HG03045 (cell line): ENCODE measurements around the gene MAGED4.
"Not testable (repeated sequence)": the region's sequence is repeated elsewhere in the genome, so short reads cannot be mapped to it uniquely, and the experiment has no call there.

Experiments used
- ATAC-seq: cut with Tn5 transposase; IDR thresholded peaks from one replicate; pipeline ENCODE4 v1.9.1; 2021; ENCODE audit warnings: mild to moderate bottlenecking, moderate library complexity; ENCODE audit not compliant: unreplicated experiment

Gene MAGED4, protein sequence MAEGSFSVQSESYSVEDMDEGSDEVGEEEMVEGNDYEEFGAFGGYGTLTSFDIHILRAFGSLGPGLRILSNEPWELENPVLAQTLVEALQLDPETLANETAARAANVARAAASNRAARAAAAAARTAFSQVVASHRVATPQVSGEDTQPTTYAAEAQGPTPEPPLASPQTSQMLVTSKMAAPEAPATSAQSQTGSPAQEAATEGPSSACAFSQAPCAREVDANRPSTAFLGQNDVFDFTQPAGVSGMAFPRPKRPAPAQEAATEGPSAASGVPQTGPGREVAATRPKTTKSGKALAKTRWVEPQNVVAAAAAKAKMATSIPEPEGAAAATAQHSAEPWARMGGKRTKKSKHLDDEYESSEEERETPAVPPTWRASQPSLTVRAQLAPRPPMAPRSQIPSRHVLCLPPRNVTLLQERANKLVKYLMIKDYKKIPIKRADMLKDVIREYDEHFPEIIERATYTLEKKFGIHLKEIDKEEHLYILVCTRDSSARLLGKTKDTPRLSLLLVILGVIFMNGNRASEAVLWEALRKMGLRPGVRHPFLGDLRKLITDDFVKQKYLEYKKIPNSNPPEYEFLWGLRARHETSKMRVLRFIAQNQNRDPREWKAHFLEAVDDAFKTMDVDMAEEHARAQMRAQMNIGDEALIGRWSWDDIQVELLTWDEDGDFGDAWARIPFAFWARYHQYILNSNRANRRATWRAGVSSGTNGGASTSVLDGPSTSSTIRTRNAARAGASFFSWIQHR

DNA sequence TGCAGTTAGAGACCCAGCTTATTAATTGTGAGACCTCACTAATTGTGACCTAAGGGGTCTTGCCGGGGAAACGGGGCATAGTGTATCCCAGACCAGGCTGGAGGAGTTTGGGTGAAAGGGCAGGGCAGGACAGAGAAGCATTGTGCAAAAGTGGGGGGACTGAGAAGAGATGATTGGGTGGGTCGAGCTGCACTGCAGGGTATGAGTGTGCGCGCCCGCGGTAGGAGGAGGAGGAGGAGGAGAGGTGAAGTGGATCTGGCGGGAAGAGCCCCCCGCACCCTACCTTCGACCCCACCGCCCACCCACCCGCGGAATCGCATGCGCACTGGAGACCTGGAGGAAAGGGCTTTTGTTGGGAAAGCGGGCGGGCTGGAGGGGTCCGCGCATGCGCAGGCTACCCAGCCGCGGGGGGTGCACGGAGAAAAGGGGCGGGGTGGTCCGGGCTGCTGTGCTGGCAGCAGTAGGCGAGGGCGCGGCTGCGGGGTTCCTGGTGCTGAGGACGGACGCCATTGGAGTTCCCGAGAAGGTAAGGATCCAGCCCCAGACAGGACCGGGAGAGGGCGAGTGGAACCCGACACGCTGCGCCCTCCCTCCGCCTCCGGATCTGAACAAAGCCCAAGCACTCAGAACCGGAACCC lies at the start of gene MAGED4:
Gene MAGED4 (plus strand): TSS at position 449 of the 638 bp plus-strand sequence. CDS start 1,035 bp downstream, outside the sequence.
- ATAC-seq, result not testable (repeated sequence)

DNA sequence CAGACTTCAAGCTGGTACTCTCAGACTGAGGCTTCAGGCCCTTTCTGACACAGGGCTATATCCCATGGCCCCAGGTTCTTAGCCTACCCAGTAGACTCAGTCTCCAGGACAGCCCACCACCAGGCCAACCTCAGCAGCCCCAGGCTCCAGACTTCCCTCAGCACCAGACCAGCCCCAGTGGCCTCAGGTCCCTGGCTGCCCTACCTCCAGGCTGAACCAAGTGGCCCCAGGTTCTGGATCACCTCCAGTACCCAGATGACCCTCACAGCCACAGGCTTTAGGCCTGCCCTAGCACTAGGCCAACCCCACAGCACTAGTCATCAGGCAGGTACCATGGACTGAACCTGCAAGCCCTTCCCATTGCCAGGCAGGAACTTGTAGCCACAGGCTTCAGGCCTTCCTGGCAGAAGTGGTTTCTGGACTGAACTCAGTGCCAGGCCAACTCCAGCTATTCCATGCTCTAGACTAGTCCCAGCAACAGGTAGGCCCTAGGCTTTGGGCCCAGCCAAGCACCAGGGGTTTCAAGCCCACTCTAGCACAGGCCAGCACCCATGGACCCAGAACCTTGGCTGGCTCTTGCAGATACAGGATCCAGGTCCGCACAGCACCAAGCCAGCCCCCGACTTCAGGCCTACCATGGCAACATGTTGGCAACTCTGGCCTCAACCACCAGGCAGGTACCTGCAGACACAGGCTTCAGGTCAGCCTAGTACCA lies 45.7 kb upstream of the MAGED4 start:
- no peak for ATAC-seq

DNA sequence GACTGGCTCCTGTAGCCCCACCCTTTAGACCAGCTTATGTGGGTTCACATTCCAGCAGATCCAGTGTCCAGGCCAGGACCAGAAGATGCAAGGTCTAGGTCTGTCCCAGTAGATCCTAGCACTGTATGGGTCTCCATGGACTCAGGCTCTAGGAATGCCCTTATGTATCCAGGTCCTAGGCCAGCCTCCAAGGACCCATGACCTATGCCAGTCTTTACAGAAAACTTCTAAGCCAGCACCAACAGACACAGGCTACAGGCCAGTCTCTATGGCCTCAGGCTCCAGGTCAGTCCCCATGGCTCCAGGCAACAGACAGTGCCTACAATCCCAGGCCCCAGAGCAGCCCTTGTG lies 45.2 kb upstream of the MAGED4 start:
- no peak for ATAC-seq

DNA sequence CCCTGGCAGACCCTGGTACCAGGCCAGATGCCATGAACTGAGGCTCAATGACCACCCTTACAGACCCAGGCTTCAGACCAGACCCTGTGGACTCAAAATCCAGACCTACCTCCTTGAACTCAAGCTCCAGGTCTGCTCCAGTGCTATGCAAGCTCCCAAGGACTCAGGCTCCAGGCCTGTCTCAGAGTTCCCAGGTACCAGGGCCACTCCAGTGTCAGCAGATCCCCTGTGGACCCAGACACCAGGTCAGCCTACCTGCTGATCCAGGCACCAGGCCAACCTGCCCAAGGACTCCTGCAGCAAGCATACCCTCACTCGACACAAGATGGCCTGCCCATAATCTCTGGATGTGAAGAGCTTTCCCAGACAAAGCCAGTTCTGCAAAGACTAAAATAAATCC lies 44.7 kb upstream of the MAGED4 start:
- no peak for ATAC-seq

DNA sequence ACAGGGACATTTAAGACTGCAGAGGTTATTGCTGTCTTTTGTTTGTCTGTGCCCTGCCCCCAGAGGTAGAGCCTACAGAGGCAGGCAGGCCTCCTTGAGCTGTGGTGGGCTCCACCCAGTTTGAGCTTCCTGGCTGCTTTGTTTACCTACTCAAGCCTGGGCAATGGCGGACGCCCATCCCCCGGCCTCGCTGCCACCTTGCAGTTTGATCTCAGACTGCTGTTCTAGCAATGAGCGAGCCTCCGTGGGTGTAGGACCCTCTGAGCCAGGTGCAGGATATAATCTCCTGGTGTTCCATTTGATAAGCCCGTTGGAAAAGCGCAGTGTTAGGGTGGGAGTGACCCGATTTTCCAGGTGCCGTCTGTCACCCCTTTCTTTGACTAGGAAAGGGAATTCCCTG lies 34.0 kb upstream of the MAGED4 start:
- not testable (repeated sequence) for ATAC-seq

DNA sequence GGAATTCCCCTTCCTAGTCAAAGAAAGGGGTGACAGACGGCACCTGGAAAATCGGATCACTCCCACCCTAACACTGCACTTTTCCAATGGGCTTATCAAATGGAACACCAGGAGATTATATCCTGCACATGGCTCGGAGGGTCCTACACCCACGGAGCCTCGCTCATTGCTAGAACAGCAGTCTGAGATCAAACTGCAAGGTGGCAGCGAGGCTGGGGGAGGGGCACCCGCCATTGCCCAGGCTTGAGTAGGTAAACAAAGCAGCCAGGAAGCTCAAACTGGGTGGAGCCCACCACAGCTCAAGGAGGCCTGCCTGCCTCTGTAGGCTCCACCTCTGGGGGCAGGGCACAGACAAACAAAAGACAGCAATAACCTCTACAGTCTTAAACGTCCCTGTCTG lies 24.5 kb upstream of the MAGED4 start:
- not testable (repeated sequence) for ATAC-seq

DNA sequence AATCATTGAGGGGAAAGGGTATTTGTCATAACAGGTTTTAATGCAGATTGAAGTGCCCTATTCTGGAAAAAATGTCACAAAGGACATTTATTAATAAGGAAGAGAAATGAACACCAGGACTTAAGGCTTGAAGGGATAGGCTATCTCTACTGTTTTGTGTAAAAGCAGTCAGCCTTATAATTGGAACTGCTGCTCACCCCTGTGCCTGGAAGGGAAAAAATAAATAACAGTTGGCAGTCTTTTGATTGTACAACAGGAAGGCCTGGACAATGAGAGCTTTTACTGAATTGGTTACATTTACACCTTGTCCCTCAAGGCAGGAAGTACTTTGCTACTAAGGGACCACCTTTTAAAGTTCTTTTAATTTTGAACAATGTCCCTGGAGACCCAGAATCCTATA lies 17.8 kb upstream of the MAGED4 start:
- no peak for ATAC-seq

DNA sequence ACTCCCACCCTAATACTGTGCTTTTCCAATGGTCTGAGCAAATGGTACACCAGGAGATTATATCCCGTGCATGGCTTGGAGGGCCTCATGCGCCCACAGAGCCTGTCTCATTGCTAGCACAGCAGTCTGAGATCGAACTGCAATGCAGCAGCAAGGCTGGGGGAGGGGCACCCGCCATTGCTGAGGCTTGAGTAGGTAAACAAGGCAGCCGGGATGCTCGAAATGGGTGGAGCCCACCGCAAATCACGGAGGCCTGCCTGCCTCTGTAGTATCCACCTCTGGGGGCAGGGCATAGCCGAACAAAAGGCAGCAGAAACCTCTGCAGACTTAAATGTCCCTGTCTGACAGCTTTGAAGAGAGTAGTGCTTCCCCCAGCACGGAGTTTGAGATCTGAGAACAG lies 13.6 kb upstream of the MAGED4 start:
- ATAC-seq, result not testable (repeated sequence)

DNA sequence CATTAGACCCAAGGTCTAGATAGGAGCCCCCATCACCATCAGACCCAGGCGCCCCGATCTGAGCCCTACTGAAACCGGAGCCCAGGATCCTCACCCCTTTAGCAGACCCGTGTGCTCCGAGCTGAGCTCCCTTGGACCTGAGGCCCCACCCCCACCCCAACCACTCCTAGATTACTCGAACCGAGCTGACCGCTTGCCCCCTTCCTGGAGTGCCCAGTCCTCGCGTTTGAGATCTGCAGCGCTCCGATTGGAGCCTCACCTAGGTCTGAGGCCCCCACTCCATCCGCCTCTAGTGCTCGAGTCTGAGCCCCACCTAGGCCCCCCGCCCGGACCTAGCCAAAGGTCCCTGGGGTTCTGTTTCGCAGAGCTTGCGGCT lies 378 bp downstream of the MAGED4 start:
- not testable (repeated sequence) for ATAC-seq

DNA sequence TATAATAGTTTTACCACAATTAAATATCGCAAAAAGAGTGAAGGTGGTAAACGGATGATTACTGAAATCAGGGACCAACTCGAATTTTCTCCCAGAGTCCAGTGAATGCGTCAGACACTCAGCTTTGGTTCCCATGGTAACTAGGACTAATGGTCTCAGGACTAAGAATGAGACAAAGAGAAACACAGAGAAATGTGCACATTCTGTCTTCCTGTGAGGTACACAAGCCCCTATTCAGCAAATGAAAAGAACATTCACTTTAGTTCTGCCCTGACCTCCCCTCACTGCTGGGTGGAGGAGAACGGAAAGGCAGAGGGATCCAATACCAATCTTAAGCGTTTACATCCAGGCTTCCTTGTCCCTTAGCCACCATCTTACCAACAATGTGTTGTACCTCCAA lies 26.7 kb downstream of the MAGED4 start:
- ATAC-seq, result not testable (repeated sequence)

DNA sequence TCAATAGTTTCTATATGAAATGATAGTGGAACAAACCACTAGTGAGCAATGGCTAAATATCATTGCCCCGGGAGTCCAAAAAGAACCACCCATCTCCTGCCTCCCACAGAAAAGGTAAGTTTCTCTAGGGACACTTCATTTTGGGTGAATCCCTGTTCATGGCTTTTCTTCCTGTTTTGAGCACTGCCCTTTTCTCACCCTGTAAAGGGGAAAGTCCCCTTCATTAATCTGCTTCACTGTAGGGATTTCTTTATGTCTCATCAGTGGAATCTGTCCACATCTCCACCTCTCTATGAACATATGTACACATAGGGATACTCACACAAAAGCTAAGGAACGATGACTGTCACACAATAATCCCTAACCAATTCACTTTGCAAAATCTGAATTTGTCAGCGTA lies 28.6 kb downstream of the MAGED4 start:
- ATAC-seq, result no peak

DNA sequence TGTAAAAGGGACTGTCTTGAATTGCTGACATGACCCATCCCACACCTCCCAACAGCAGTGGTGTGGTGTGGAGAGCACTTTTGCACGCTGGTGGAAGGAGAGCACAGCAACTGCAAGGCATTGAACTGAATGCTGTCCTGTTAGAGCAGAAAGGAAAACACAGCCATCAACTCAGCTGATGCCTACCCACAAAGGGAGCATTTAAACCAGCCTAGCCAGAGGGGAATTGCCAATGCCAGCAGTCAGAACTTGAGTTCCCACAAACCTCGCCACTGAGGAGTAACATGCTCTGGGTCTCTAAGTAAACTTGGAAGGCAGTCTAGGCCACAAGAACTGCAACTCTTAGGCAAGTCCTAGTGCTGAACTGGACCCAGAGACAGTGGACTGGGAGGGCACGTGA lies 31.9 kb downstream of the MAGED4 start:
- ATAC-seq, result no peak

DNA sequence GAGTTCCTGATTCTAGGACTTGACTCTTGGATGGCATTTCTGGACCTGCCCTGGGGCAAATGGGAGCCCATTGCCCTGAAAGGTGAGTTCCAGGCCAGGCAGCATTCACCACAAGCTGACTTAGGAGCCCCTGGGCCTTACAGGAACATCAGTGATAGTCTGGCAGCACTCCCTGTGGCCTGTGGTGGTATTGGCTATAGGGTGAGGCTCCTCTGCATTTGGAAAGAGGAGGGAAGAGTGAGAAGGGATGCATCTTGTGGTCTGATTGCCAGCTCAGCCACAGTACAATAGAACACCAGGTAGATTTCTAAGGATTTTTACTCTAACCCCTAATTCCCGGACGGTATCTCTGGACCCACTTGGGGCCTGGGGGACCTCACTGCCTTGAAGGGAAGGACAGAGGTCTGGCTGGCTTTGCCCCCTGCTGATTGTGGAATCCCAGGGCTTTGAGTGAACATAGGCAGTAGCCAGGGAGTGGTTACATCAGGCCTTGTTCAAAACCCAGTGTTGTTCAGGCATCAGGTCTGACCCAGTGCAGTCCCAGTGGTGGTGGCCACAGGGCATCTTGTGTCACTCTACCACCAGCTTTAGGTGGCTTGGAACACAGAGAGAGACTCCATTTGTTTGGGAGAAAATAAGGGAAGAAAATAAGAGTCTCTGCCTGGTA lies 32.9 kb downstream of the MAGED4 start:
- ATAC-seq, result no peak

DNA sequence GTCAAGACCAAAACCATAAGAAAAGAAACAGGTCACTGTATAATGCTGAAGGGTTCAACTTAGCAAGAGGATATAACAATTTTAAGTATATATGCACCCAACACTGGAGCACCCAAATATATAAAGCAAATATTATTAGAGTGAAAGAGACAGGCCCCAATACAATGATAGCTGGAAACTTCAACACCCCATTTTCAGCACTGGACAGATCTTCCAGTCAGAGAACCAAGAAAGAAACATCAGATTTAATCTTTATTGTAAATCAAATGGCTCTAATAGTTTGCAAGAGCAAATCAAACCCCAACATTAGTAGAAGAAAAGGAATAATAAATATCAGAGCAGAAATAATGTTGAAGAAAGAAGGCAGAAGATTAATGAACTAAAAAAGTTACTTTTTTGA lies 36.2 kb downstream of the MAGED4 start:
- no peak for ATAC-seq
